ENCODE data around the gene ICAM2.

The ICAM2 gene

GRCh38 chr17:63972796-63973195, 47.6 kb downstream of the ICAM2 start, which contains the start of gene SCN4A:
TSS of gene SCN4A (minus strand) at chr17:63972918. CDS start at chr17:63972841, 77 bp downstream.
- no peaks in the 10 kb centered on the region for H3K36me3 ChIP-seq (ENCODE audit: insufficient read depth, low read length)

GRCh38 chr17:63969278-63969677, 51.2 kb downstream of the ICAM2 start:
- H3K9me3 ChIP-seq (ENCODE audit: insufficient read depth, low read depth, low read length), result no peaks in the 10 kb centered on the region
- H3K79me2 ChIP-seq (ENCODE audit: insufficient read depth, low read length), result no peaks in the 10 kb centered on the region
- H3K4me3 ChIP-seq (ENCODE audit: low read length, poor library complexity, severe bottlenecking), result no peak overlapping the region
- no peaks in the 10 kb centered on the region for H4K20me1 ChIP-seq (ENCODE audit: insufficient read depth, low read length, poor library complexity, severe bottlenecking)
- no peak overlapping the region for H3K4me2 ChIP-seq (ENCODE audit: low read depth, low read length, poor library complexity, severe bottlenecking)
- TF ChIP-seq EZH2phosphoT487 (IDR thresholded peaks at IDR 0.05; ENCODE audit: borderline replicate concordance), result no peak
- no peak for TF ChIP-seq CTCF (conservative IDR thresholded peaks at IDR 0.05; ENCODE audit: low read length)
- no peaks in the 10 kb centered on the region for H3K27me3 ChIP-seq (ENCODE audit: insufficient read depth, low read length, poor library complexity, severe bottlenecking)
- no peaks in the 10 kb centered on the region for H3F3A ChIP-seq (ENCODE audit: low read depth)
- H3K9me2 ChIP-seq (replicated peaks; ENCODE audit: low read depth, low read length), result no peaks in the 10 kb centered on the region
- no peaks in the 10 kb centered on the region for H3K36me3 ChIP-seq (ENCODE audit: insufficient read depth, low read length)
- no peak overlapping the region for H3K9ac ChIP-seq (ENCODE audit: low read depth, low read length, poor library complexity, severe bottlenecking)
- peaks cover 10% of the 10 kb centered on the region for H3K4me1 ChIP-seq (ENCODE audit: insufficient read depth, low read length, poor library complexity, severe bottlenecking)
- H2AFZ ChIP-seq (ENCODE audit: low read length), result no peak overlapping the region

More at GRCh38 chr17:63972796-63973195, 47.6 kb downstream of the ICAM2 start, which contains the start of gene SCN4A:
- Histone ChIP-seq H4K20me1 (ENCODE audit: insufficient read depth, low read length, poor library complexity, severe bottlenecking) (no peaks in the 10 kb centered on the region), H3K9me3 (ENCODE audit: insufficient read depth, low read depth, low read length) (no peaks in the 10 kb centered on the region), H3K4me1 (ENCODE audit: insufficient read depth, low read length, poor library complexity, severe bottlenecking) (peaks cover 16% of the 10 kb centered on the region), H3K9ac (ENCODE audit: low read depth, low read length, poor library complexity, severe bottlenecking) (no peak within 1 kb of the TSS), H3K79me2 (ENCODE audit: insufficient read depth, low read length) (no peaks in the 10 kb centered on the region), H3K9me2 (replicated peaks; ENCODE audit: low read depth, low read length) (no peaks in the 10 kb centered on the region), H3F3A (ENCODE audit: low read depth) (no peaks in the 10 kb centered on the region), H2AFZ (ENCODE audit: low read length) (no peak within 1 kb of the TSS), H3K4me2 (ENCODE audit: low read depth, low read length, poor library complexity, severe bottlenecking) (no peak within 1 kb of the TSS), H3K27me3 (ENCODE audit: insufficient read depth, low read length, poor library complexity, severe bottlenecking) (no peaks in the 10 kb centered on the region), H3K4me3 (ENCODE audit: low read length, poor library complexity, severe bottlenecking) (no peak within 1 kb of the TSS)
- TF ChIP-seq CTCF (conservative IDR thresholded peaks at IDR 0.05; ENCODE audit: low read length) (no peak), EZH2phosphoT487 (IDR thresholded peaks at IDR 0.05; ENCODE audit: borderline replicate concordance) (no peak)

- peaks cover 8% of the 10 kb centered on the region for H3K4me1 ChIP-seq (ENCODE audit: insufficient read depth, low read length, poor library complexity, severe bottlenecking)
- no peaks in the 10 kb centered on the region for H3F3A ChIP-seq (ENCODE audit: low read depth)
- no peaks in the 10 kb centered on the region for H3K79me2 ChIP-seq (ENCODE audit: insufficient read depth, low read length)
- H3K9ac ChIP-seq (ENCODE audit: low read depth, low read length, poor library complexity, severe bottlenecking), result no peak overlapping the region
- H3K4me3 ChIP-seq (ENCODE audit: low read length, poor library complexity, severe bottlenecking), result no peak overlapping the region
- no peaks in the 10 kb centered on the region for H3K9me2 ChIP-seq (replicated peaks; ENCODE audit: low read depth, low read length)
- no peaks in the 10 kb centered on the region for H3K9me3 ChIP-seq (ENCODE audit: insufficient read depth, low read depth, low read length)
- H2AFZ ChIP-seq (ENCODE audit: low read length), result no peak overlapping the region
- H3K4me2 ChIP-seq (ENCODE audit: low read depth, low read length, poor library complexity, severe bottlenecking), result no peak overlapping the region
- TF ChIP-seq EZH2phosphoT487 (IDR thresholded peaks at IDR 0.05; ENCODE audit: borderline replicate concordance) (no peak), CTCF (conservative IDR thresholded peaks at IDR 0.05; ENCODE audit: low read length) (no peak)
- no peaks in the 10 kb centered on the region for H4K20me1 ChIP-seq (ENCODE audit: insufficient read depth, low read length, poor library complexity, severe bottlenecking)
- no peaks in the 10 kb centered on the region for H3K36me3 ChIP-seq (ENCODE audit: insufficient read depth, low read length)
- H3K27me3 ChIP-seq (ENCODE audit: insufficient read depth, low read length, poor library complexity, severe bottlenecking), result no peaks in the 10 kb centered on the region
These were observed 52.5 kb downstream of the ICAM2 start for GRCh38 chr17:63967953-63968352.

All from Loucy (cell line).